DMS 273 treated with DMSO at 0.1 percent for 48 hours (cell line): Measurements from ENCODE around the gene HMGCS1.
"Not testable (repeated sequence)": the region's sequence is repeated elsewhere in the genome, so short reads cannot be mapped to it uniquely, and the experiment has no call there.

Experiments
- DNase-seq: peaks from one replicate; lab custom pipeline; 2025; lab: John Stamatoyannopoulos, UW

The HMGCS1 gene

GRCh38 chr5:43313035-43313853 is at the start of gene HMGCS1:
Gene HMGCS1, minus strand, starts transcription at chr5:43313412. Its CDS starts 14,447 bp downstream, at chr5:43298965.
- DNase-seq: peak; percentile 99

GRCh38 chr5:43358726-43359125 is 45.5 kb upstream of the HMGCS1 start:
- DNase-seq: no peak

- no peak for DNase-seq
These were observed 45.1 kb upstream of the HMGCS1 start for GRCh38 chr5:43358301-43358700.

- no peak for DNase-seq
These were observed 44.7 kb upstream of the HMGCS1 start for GRCh38 chr5:43357878-43358281.

- DNase-seq: no peak
These were observed 43.9 kb upstream of the HMGCS1 start for GRCh38 chr5:43357067-43357466.

- DNase-seq: no peak
These were observed 41.6 kb upstream of the HMGCS1 start for GRCh38 chr5:43354774-43355173.

- DNase-seq: no peak
These were observed 40.5 kb upstream of the HMGCS1 start for GRCh38 chr5:43353668-43354067.

GRCh38 chr5:43352915-43353314 is 39.7 kb upstream of the HMGCS1 start:
- DNase-seq: no peak

- no peak for DNase-seq
These were observed 38.9 kb upstream of the HMGCS1 start for GRCh38 chr5:43352131-43352530.

- no peak for DNase-seq
These were observed 35.7 kb upstream of the HMGCS1 start for GRCh38 chr5:43348861-43349363.

- DNase-seq: no peak
These were observed 35.0 kb upstream of the HMGCS1 start for GRCh38 chr5:43348207-43348606.

- no peak for DNase-seq
These were observed 25.6 kb upstream of the HMGCS1 start for GRCh38 chr5:43338862-43339261.

- DNase-seq: no peak
These were observed 22.9 kb upstream of the HMGCS1 start for GRCh38 chr5:43336159-43336558.

- DNase-seq: no peak
These were observed 22.5 kb upstream of the HMGCS1 start for GRCh38 chr5:43335681-43336080.

- no peak for DNase-seq
These were observed 19.2 kb upstream of the HMGCS1 start for GRCh38 chr5:43332401-43332800.

GRCh38 chr5:43325624-43326023 is 12.4 kb upstream of the HMGCS1 start:
- DNase-seq: not testable (repeated sequence)

GRCh38 chr5:43323488-43323887 is 10.3 kb upstream of the HMGCS1 start:
- not testable (repeated sequence) for DNase-seq

GRCh38 chr5:43320846-43321245 is 7.6 kb upstream of the HMGCS1 start:
- DNase-seq: no peak

- no peak for DNase-seq
These were observed 3.2 kb upstream of the HMGCS1 start for GRCh38 chr5:43316421-43316820.

GRCh38 chr5:43315682-43316081 is 2.5 kb upstream of the HMGCS1 start:
- no peak for DNase-seq

GRCh38 chr5:43315263-43315662 is 2.1 kb upstream of the HMGCS1 start:
- DNase-seq: no peak

- no peak for DNase-seq
These were observed 1.5 kb upstream of the HMGCS1 start for GRCh38 chr5:43314724-43315123.

GRCh38 chr5:43313854-43314457 is 744 bp upstream of the HMGCS1 start:
- peak; percentile 39 for DNase-seq

- DNase-seq: no peak
These were observed 545 bp downstream of the HMGCS1 start for GRCh38 chr5:43312699-43313034.
